ENCODE measurements around the gene PPIL1.

DNA sequence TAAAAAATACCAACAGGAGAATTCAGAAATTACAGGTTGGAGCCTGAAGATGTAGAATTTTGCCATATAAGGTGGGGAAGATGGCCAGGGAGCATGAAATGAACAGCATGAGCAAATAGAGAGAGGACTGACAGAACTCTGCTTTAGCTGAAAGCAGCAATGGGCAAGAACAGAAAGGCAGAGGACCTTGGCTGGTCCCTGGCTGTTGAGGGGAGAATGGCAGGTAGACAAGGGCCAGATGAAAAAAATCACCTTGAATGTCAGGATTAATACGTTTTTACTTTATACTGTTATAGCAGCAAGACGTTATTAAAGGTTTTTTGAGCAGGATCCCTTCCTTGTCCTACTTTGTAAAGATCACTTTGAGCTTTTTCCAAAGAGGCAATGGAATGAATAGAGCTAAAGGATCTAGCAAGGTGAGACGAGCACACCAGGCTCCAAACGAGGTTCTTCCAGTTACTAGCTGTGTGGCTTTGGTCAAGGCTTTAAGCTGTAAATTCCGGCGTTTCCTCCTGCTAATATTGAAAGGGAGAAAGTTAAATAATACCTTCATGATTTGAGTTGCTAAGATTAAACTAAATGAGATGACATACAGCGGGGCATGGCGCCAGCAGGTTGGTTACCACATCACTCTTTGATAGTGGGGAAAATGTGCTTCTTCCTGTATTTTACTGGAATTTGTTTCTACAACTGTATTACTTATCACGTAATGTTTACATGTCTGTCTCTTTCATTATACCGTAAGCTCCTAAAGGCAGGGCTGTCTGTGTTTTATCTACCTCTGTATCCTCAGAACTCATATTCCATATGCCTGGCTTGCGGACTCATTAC, 776 bp downstream of the PPIL1 start:
- TF ChIP-seq POLR2A (IDR thresholded peaks at IDR 0.05) (no peak), EP300 (IDR thresholded peaks at IDR 0.05) (no peak)
- TF ChIP-seq, protein P1, sequence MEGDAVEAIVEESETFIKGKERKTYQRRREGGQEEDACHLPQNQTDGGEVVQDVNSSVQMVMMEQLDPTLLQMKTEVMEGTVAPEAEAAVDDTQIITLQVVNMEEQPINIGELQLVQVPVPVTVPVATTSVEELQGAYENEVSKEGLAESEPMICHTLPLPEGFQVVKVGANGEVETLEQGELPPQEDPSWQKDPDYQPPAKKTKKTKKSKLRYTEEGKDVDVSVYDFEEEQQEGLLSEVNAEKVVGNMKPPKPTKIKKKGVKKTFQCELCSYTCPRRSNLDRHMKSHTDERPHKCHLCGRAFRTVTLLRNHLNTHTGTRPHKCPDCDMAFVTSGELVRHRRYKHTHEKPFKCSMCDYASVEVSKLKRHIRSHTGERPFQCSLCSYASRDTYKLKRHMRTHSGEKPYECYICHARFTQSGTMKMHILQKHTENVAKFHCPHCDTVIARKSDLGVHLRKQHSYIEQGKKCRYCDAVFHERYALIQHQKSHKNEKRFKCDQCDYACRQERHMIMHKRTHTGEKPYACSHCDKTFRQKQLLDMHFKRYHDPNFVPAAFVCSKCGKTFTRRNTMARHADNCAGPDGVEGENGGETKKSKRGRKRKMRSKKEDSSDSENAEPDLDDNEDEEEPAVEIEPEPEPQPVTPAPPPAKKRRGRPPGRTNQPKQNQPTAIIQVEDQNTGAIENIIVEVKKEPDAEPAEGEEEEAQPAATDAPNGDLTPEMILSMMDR (IDR thresholded peaks at IDR 0.05) = no peak
